GM13976 (cell line): Measurements from ENCODE around the gene ARAP3.

Source experiments
- DNase-seq: peaks from one replicate; pipeline ENCODE4 v3.0.0; 2012; ENCODE audit warnings: low spot score
- in situ Hi-C: fragments of 300-500 bp; cut with MboI; formaldehyde crosslinking; loops from one replicate; pipeline ENCODE4 v1.12.0; 2022; ENCODE audit warnings: low sequenced_read_pairs, mixed read lengths, inconsistent platforms; ENCODE audit not compliant: unreplicated experiment
- TF ChIP-seq, protein P1 (sequence below): IDR thresholded peaks from 2 replicates; pipeline ENCODE4 v1.5.1; 2012; ENCODE audit warnings: borderline replicate concordance, mild to moderate bottlenecking; ENCODE audit not compliant: insufficient read depth; ENCODE audit errors: extremely low read depth, missing control alignments, control extremely low read depth

ARAP3 gene

DNA sequence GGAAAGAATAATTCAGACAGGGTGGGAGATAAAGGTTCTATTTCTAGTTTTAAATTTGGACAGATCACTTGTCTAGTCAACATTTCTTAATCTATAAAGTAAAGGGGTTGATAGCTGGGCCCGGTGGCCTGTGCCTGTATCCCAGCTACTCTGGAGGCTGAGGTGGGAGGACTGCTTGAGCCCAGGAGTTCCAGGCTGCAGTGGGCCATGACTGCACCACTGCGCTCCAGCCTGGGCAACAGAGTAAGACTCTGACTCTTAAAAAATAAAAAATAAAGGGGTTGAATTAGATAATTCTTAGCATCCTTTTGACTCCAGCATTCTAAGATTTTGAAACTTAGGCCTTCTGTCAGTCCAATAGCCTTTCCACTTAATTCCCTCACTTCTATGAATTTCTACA lies 74.0 kb downstream of the ARAP3 start:
- TF ChIP-seq, protein P1, sequence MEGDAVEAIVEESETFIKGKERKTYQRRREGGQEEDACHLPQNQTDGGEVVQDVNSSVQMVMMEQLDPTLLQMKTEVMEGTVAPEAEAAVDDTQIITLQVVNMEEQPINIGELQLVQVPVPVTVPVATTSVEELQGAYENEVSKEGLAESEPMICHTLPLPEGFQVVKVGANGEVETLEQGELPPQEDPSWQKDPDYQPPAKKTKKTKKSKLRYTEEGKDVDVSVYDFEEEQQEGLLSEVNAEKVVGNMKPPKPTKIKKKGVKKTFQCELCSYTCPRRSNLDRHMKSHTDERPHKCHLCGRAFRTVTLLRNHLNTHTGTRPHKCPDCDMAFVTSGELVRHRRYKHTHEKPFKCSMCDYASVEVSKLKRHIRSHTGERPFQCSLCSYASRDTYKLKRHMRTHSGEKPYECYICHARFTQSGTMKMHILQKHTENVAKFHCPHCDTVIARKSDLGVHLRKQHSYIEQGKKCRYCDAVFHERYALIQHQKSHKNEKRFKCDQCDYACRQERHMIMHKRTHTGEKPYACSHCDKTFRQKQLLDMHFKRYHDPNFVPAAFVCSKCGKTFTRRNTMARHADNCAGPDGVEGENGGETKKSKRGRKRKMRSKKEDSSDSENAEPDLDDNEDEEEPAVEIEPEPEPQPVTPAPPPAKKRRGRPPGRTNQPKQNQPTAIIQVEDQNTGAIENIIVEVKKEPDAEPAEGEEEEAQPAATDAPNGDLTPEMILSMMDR = no peak
- no peak for DNase-seq
- in situ Hi-C loops = no loop called here

GRCh38 chr5:141605523-141606277 lies 76.3 kb downstream of the ARAP3 start:
- TF ChIP-seq, protein P1 = no peak
- peak; percentile 55 for DNase-seq
- in situ Hi-C loops = no loop called here

GRCh38 chr5:141603923-141604717 lies 77.9 kb downstream of the ARAP3 start:
- in situ Hi-C loops = no loop called here
- DNase-seq = no peak
- TF ChIP-seq, protein P1 = no peak
